Measurements from ENCODE around the gene HES6. TPM values are rescaled to one million over a fixed set of nuclear protein-coding genes. Genes with fewer than 3 reads are reported as not detected.

HES6 gene
- total and polyA plus RNA-seq, 10 of the 15 experiments (the other 5 are each of a cell fraction or from before 2014, with no cell fraction given) = 0.11 to 1.7 (median 0.83) TPM

Other genes with a start within 250 kb of the HES6 start
Only the 7 nearest of the 8 such genes appear.
- gene SCLY, start 179.0 kb downstream of the HES6 start, total RNA-seq (2014; rRNA removed) = 35.4 and 37.9 TPM in 2 replicates
- gene SCLY, start 179.0 kb downstream of the HES6 start, total RNA-seq (2014; rRNA removed; fragmentation: Illumina TruSeq; extraction: Trizol) = 22.6 and 24.4 TPM in 2 replicates
- 31.9 and 34.3 TPM in 2 replicates for gene SCLY, start 179.0 kb downstream of the HES6 start, total RNA-seq (2021)
- 31.9 and 42.2 TPM in 2 replicates for gene SCLY, start 179.0 kb downstream of the HES6 start, polyA plus RNA-seq (2011; rRNA removed)
- 22.2 and 22.3 TPM in 2 replicates for gene SCLY, start 179.0 kb downstream of the HES6 start, polyA plus RNA-seq (2014; fragmentation: Illumina TruSeq; extraction: Trizol)
- gene SCLY, start 179.0 kb downstream of the HES6 start, polyA plus RNA-seq (2014; fragmentation: Nextera tagmentation; extraction: Ambion mirVana) = 1 to 10 TPM; 3.3 to 3.6 TPM
- gene SCLY, start 179.0 kb downstream of the HES6 start, polyA plus RNA-seq (2014; rRNA removed) = 30.3 and 35.2 TPM in 2 replicates
- gene SCLY, start 179.0 kb downstream of the HES6 start, polyA plus RNA-seq (2016; fragmentation: Nextera tagmentation; extraction: Ambion mirVana) = 10 to 100 TPM; 46.4 to 49.1 TPM
- 0.49 and 0.56 TPM in 2 replicates for gene ESPNL, start 139.7 kb downstream of the HES6 start, total RNA-seq (2014; rRNA removed)
- 0.14 and 0.18 TPM in 2 replicates for gene ESPNL, start 139.7 kb downstream of the HES6 start, total RNA-seq (2014; rRNA removed; fragmentation: Illumina TruSeq; extraction: Trizol)
- gene ESPNL, start 139.7 kb downstream of the HES6 start, total RNA-seq (2021) = 0.32 and 0.41 TPM in 2 replicates
- gene ESPNL, start 139.7 kb downstream of the HES6 start, polyA plus RNA-seq (2011; rRNA removed) = 0.56 and 0.94 TPM in 2 replicates
- gene ESPNL, start 139.7 kb downstream of the HES6 start, polyA plus RNA-seq (2014; fragmentation: Illumina TruSeq; extraction: Trizol) = 0.12 TPM in 1 of 2 replicates, not detected in the other
- not detected for gene ESPNL, start 139.7 kb downstream of the HES6 start, polyA plus RNA-seq (2014; fragmentation: Nextera tagmentation; extraction: Ambion mirVana)
- 0.36 and 0.39 TPM in 2 replicates for gene ESPNL, start 139.7 kb downstream of the HES6 start, polyA plus RNA-seq (2014; rRNA removed)
- gene ESPNL, start 139.7 kb downstream of the HES6 start, polyA plus RNA-seq (2016; fragmentation: Nextera tagmentation; extraction: Ambion mirVana) = under 1 TPM in 1 of 2 experiments, not detected in 1; 0.05 TPM
- 0.05 TPM in 1 of 2 replicates, not detected in the other for gene KLHL30, start 101.4 kb downstream of the HES6 start, total RNA-seq (2014; rRNA removed)
- gene KLHL30, start 101.4 kb downstream of the HES6 start, total RNA-seq (2014; rRNA removed; fragmentation: Illumina TruSeq; extraction: Trizol) = not detected in 2 replicates
- 0.05 TPM in 1 of 2 replicates, not detected in the other for gene KLHL30, start 101.4 kb downstream of the HES6 start, total RNA-seq (2021)
- gene KLHL30, start 101.4 kb downstream of the HES6 start, polyA plus RNA-seq (2011; rRNA removed) = not detected in 2 replicates
- gene KLHL30, start 101.4 kb downstream of the HES6 start, polyA plus RNA-seq (2014; fragmentation: Illumina TruSeq; extraction: Trizol) = not detected in 2 replicates
- gene KLHL30, start 101.4 kb downstream of the HES6 start, polyA plus RNA-seq (2014; fragmentation: Nextera tagmentation; extraction: Ambion mirVana) = not detected
- not detected in 2 replicates for gene KLHL30, start 101.4 kb downstream of the HES6 start, polyA plus RNA-seq (2014; rRNA removed)
- under 1 TPM in 1 of 2 experiments, not detected in 1; 0.03 TPM for gene KLHL30, start 101.4 kb downstream of the HES6 start, polyA plus RNA-seq (2016; fragmentation: Nextera tagmentation; extraction: Ambion mirVana)
- not detected in 2 replicates for gene ERFE, start 81.1 kb downstream of the HES6 start, total RNA-seq (2014; rRNA removed)
- not detected in 2 replicates for gene ERFE, start 81.1 kb downstream of the HES6 start, total RNA-seq (2014; rRNA removed; fragmentation: Illumina TruSeq; extraction: Trizol)
- not detected in 2 replicates for gene ERFE, start 81.1 kb downstream of the HES6 start, total RNA-seq (2021)
- gene ERFE, start 81.1 kb downstream of the HES6 start, polyA plus RNA-seq (2011; rRNA removed) = not detected in 2 replicates
- not detected in 2 replicates for gene ERFE, start 81.1 kb downstream of the HES6 start, polyA plus RNA-seq (2014; fragmentation: Illumina TruSeq; extraction: Trizol)
- not detected for gene ERFE, start 81.1 kb downstream of the HES6 start, polyA plus RNA-seq (2014; fragmentation: Nextera tagmentation; extraction: Ambion mirVana)
- not detected in 2 replicates for gene ERFE, start 81.1 kb downstream of the HES6 start, polyA plus RNA-seq (2014; rRNA removed)
- not detected for gene ERFE, start 81.1 kb downstream of the HES6 start, polyA plus RNA-seq (2016; fragmentation: Nextera tagmentation; extraction: Ambion mirVana)
- gene ILKAP, start 36.3 kb downstream of the HES6 start, total RNA-seq (2014; rRNA removed) = 30.2 and 30.8 TPM in 2 replicates
- gene ILKAP, start 36.3 kb downstream of the HES6 start, total RNA-seq (2014; rRNA removed; fragmentation: Illumina TruSeq; extraction: Trizol) = 22.9 and 24.0 TPM in 2 replicates
- gene ILKAP, start 36.3 kb downstream of the HES6 start, total RNA-seq (2021) = 42.2 and 44.5 TPM in 2 replicates
- gene ILKAP, start 36.3 kb downstream of the HES6 start, polyA plus RNA-seq (2011; rRNA removed) = 39.2 and 46.5 TPM in 2 replicates
- 23.7 and 30.2 TPM in 2 replicates for gene ILKAP, start 36.3 kb downstream of the HES6 start, polyA plus RNA-seq (2014; fragmentation: Illumina TruSeq; extraction: Trizol)
- gene ILKAP, start 36.3 kb downstream of the HES6 start, polyA plus RNA-seq (2014; fragmentation: Nextera tagmentation; extraction: Ambion mirVana) = 10 to 100 TPM in 1 of 2 experiments, 1 to 10 TPM in 1; 4.2 to 11.2 TPM
- gene ILKAP, start 36.3 kb downstream of the HES6 start, polyA plus RNA-seq (2014; rRNA removed) = 55.8 and 65.3 TPM in 2 replicates
- 10 to 100 TPM; 63.8 to 64.8 TPM for gene ILKAP, start 36.3 kb downstream of the HES6 start, polyA plus RNA-seq (2016; fragmentation: Nextera tagmentation; extraction: Ambion mirVana)
- gene PER2, start 48.6 kb upstream of the HES6 start, total RNA-seq (2014; rRNA removed) = 6.4 and 8.7 TPM in 2 replicates
- 4.1 and 4.5 TPM in 2 replicates for gene PER2, start 48.6 kb upstream of the HES6 start, total RNA-seq (2014; rRNA removed; fragmentation: Illumina TruSeq; extraction: Trizol)
- 11.1 and 15.1 TPM in 2 replicates for gene PER2, start 48.6 kb upstream of the HES6 start, total RNA-seq (2021)
- gene PER2, start 48.6 kb upstream of the HES6 start, polyA plus RNA-seq (2011; rRNA removed) = 2.9 and 4.7 TPM in 2 replicates
- 3.8 and 4.9 TPM in 2 replicates for gene PER2, start 48.6 kb upstream of the HES6 start, polyA plus RNA-seq (2014; fragmentation: Illumina TruSeq; extraction: Trizol)
- gene PER2, start 48.6 kb upstream of the HES6 start, polyA plus RNA-seq (2014; fragmentation: Nextera tagmentation; extraction: Ambion mirVana) = 1 to 10 TPM; 1.5 to 2.6 TPM
- 4.2 and 5.7 TPM in 2 replicates for gene PER2, start 48.6 kb upstream of the HES6 start, polyA plus RNA-seq (2014; rRNA removed)
- gene PER2, start 48.6 kb upstream of the HES6 start, polyA plus RNA-seq (2016; fragmentation: Nextera tagmentation; extraction: Ambion mirVana) = 1 to 10 TPM; 4.4 to 5.5 TPM
- 3.3 and 3.7 TPM in 2 replicates for gene TRAF3IP1, start 80.5 kb upstream of the HES6 start, total RNA-seq (2014; rRNA removed)
- gene TRAF3IP1, start 80.5 kb upstream of the HES6 start, total RNA-seq (2014; rRNA removed; fragmentation: Illumina TruSeq; extraction: Trizol) = 3.8 and 4.5 TPM in 2 replicates
- gene TRAF3IP1, start 80.5 kb upstream of the HES6 start, total RNA-seq (2021) = 7.5 and 10.9 TPM in 2 replicates
- gene TRAF3IP1, start 80.5 kb upstream of the HES6 start, polyA plus RNA-seq (2011; rRNA removed) = 2.3 and 3.2 TPM in 2 replicates
- 6.8 and 12.5 TPM in 2 replicates for gene TRAF3IP1, start 80.5 kb upstream of the HES6 start, polyA plus RNA-seq (2014; fragmentation: Illumina TruSeq; extraction: Trizol)
- 1 to 10 TPM; 1.6 to 2.1 TPM for gene TRAF3IP1, start 80.5 kb upstream of the HES6 start, polyA plus RNA-seq (2014; fragmentation: Nextera tagmentation; extraction: Ambion mirVana)
- gene TRAF3IP1, start 80.5 kb upstream of the HES6 start, polyA plus RNA-seq (2014; rRNA removed) = 3.8 and 4.2 TPM in 2 replicates
- 1 to 10 TPM; 2.0 to 7.4 TPM for gene TRAF3IP1, start 80.5 kb upstream of the HES6 start, polyA plus RNA-seq (2016; fragmentation: Nextera tagmentation; extraction: Ambion mirVana)

Measured in GM12878 (cell line).